AG04450 (cell line): ENCODE data around the gene TRAPPC2B. TPM values are rescaled to one million over a fixed set of nuclear protein-coding genes. Genes with fewer than 3 reads are reported as not detected.

Source experiments
- CTCF ChIA-PET: fragments of 300-600, 350-600 bp; formaldehyde crosslinking; extraction: SDS; loops from one replicate; lab custom pipeline; 2022; ENCODE audit warnings: antibody characterized with exemption, inconsistent platforms; lab: Charles Lee
- POLR2A ChIA-PET: fragments of 350-600 bp; formaldehyde crosslinking; extraction: SDS; loops from one replicate; lab custom pipeline; 2021; ENCODE audit warnings: antibody characterized with exemption, inconsistent platforms; lab: Yijun Ruan, JAX
- DNase-seq: peaks from one replicate; pipeline ENCODE4 v3.0.0-alpha.2; 2011; ENCODE audit warnings: low read depth, low spot score
- H3K27ac ChIP-seq: one replicate; pipeline ENCODE4 v1.5.1; 2012; ENCODE audit warnings: low read depth, low read length, control low read depth
- H3K27me3 ChIP-seq: one replicate; pipeline ENCODE4 v1.6.0; 2012; ENCODE audit warnings: low read length; ENCODE audit not compliant: control insufficient read depth, insufficient read depth
- H3K4me3 ChIP-seq: 2 replicates; pipeline ENCODE4 v1.5.1; 2011; ENCODE audit warnings: mild to moderate bottlenecking, low read depth, low read length, control low read depth
- H3K9me3 ChIP-seq: 2 replicates; pipeline ENCODE4 v1.5.1; 2012; ENCODE audit warnings: low read length; ENCODE audit not compliant: control insufficient read depth, insufficient read depth
- polyA plus RNA-seq: library from polyadenylated mRNA; depleted of rRNA; stranded (reverse); fragments of >200 nt; gene quantifications from 2 replicates; pipeline ENCODE4 v1.2.3, GENCODE V29; 2011; rRNA removed
- TF ChIP-seq, protein P1 (sequence below): IDR thresholded peaks from 2 replicates; pipeline ENCODE4 v1.5.1; 2011; ENCODE audit warnings: low read depth, low read length, control low read depth, inconsistent platforms

TRAPPC2B gene
- polyA plus RNA-seq, 1 experiment, result 19.6 TPM

DNA sequence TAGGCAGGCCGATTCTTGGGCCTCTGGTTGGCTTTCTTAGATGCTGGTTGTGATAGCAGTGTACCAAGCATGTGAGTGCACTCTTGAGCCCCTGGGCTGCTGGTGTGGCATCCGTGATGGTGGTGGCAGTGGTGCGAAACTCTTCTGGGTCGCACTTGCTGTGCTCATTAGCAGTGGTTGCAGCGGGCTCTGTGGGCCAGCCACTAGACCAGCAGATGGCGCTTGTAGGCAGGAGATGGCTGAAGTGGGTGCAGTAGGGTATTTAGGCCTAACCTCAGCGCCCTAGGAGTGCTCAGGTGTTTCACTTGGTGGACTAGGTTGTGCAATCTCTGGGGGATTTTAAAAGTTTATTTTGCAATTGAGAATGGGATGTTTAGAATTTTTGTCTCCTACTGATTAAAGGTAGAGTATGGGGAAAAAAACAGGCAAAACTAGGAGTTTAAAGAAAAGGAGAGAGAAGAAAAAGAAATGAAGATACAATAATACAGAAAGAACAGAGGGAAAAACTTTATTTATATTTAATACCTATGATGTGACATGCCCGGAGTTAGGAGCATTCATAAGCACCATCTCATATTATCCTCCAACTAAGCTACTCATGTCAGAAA lies 43.3 kb downstream of the TRAPPC2B start:
- H3K27ac ChIP-seq, result no peak overlapping the region
- no peaks in the 10 kb centered on the region for H3K27me3 ChIP-seq
- TF ChIP-seq, protein P1, sequence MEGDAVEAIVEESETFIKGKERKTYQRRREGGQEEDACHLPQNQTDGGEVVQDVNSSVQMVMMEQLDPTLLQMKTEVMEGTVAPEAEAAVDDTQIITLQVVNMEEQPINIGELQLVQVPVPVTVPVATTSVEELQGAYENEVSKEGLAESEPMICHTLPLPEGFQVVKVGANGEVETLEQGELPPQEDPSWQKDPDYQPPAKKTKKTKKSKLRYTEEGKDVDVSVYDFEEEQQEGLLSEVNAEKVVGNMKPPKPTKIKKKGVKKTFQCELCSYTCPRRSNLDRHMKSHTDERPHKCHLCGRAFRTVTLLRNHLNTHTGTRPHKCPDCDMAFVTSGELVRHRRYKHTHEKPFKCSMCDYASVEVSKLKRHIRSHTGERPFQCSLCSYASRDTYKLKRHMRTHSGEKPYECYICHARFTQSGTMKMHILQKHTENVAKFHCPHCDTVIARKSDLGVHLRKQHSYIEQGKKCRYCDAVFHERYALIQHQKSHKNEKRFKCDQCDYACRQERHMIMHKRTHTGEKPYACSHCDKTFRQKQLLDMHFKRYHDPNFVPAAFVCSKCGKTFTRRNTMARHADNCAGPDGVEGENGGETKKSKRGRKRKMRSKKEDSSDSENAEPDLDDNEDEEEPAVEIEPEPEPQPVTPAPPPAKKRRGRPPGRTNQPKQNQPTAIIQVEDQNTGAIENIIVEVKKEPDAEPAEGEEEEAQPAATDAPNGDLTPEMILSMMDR, result peak; percentile 86
- H3K4me3 ChIP-seq, result no peak overlapping the region
- peak; percentile 15 for DNase-seq
- CTCF ChIA-PET, result interaction anchor here (0.8 to 2.0 kb wide), 10 partner anchors 13 to 749 kb away, joined by 3 to 10 read pairs (median 4); partner anchors contain the start of genes ZNF134 and ZNF548
- POLR2A ChIA-PET, result no interaction called here
- peaks cover 14% of the 10 kb centered on the region for H3K9me3 ChIP-seq

DNA sequence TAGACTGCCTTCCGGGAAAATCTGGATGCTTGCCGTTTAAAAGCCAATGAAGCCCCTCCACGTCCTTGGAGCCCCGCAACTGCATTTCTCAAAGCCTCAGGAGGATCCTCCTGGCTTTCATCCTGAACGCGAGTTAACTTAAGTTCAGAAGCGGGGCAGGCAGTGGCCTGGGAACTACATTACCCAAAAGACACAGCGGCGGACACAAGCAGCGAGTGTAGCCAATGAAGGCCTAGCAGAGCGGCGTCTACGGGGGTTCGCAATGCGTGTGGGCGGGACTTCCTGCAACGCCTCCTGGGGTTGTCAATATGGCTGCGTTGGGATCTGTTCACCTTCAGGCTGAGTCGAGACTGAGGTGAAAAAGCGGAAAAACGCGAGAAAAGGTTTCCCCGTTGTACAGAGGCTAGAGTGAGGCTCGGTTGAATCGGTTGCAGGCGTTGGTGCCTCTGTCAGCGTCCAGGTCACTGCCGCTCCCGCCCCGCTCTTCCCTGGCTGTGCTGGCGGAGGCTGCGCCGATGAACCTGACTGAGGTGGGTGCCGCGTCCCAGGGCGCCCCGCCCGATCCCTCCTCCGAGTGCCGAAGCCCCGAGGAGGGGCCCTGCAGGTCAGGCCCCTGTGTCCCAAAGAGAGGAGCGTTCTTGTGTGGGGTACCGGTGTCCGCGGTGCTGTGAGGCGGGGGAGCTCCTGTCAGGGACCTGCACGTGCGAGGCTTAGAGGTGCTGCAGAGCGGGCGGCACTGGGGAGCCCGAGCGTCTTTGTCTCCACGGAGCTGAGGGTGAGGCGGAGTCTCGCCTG lies 47.7 kb downstream of the TRAPPC2B start, which contains the start of gene ZNF17:
Gene ZNF17 (plus strand): TSS at position 285 of the 795 bp plus-strand sequence. CDS start 2,455 bp downstream, outside the sequence.
- CTCF ChIA-PET, result no interaction called here
- Histone ChIP-seq H3K27me3 (no peaks in the 10 kb centered on the region), H3K9me3 (peaks cover 5% of the 10 kb centered on the region; the same call in 1 of the 2 replicates), H3K27ac (no peak within 1 kb of the TSS), H3K4me3 (peak within 1 kb of the TSS; percentile 99)
- TF ChIP-seq, protein P1, result no peak
- peak; percentile 83 for DNase-seq
- POLR2A ChIA-PET, result no interaction called here

Other genes starting within 250 kb of the TRAPPC2B start
- not detected in 2 replicates for gene USP29, start 243.6 kb upstream of the TRAPPC2B start, polyA plus RNA-seq
- not detected in 2 replicates for gene ZIM3, start 218.3 kb upstream of the TRAPPC2B start, polyA plus RNA-seq
- not detected in 2 replicates for gene DUXA, start 196.1 kb upstream of the TRAPPC2B start, polyA plus RNA-seq
- 7.1 and 7.8 TPM in 2 replicates for gene ZNF264, start 172.1 kb upstream of the TRAPPC2B start, polyA plus RNA-seq
- 0.17 and 0.19 TPM in 2 replicates for gene AURKC, start 132.5 kb upstream of the TRAPPC2B start, polyA plus RNA-seq
- 6.1 and 6.3 TPM in 2 replicates for gene ZNF805, start 122.9 kb upstream of the TRAPPC2B start, polyA plus RNA-seq
- 11.2 and 13.0 TPM in 2 replicates for gene ZNF460, start 83.1 kb upstream of the TRAPPC2B start, polyA plus RNA-seq
- 2.6 and 2.7 TPM in 2 replicates for gene ZNF543, start 43.1 kb upstream of the TRAPPC2B start, polyA plus RNA-seq
- gene ZNF304, start 12.3 kb upstream of the TRAPPC2B start, polyA plus RNA-seq, result 7.1 and 7.8 TPM in 2 replicates
- 3.3 and 3.7 TPM in 2 replicates for gene ZNF547, start within 50 bp of the TRAPPC2B start, polyA plus RNA-seq
- gene ZNF548, start 26.3 kb downstream of the TRAPPC2B start, polyA plus RNA-seq, result 12.7 and 14.2 TPM in 2 replicates
- gene ZNF17, start 47.6 kb downstream of the TRAPPC2B start, polyA plus RNA-seq, result 5.7 and 6.4 TPM in 2 replicates
- 7.4 and 9.7 TPM in 2 replicates for gene ZNF749, start 71.8 kb downstream of the TRAPPC2B start, polyA plus RNA-seq
- gene VN1R1, start 93.6 kb downstream of the TRAPPC2B start, polyA plus RNA-seq, result 0.11 and 0.21 TPM in 2 replicates
- gene ZNF772, start 114.0 kb downstream of the TRAPPC2B start, polyA plus RNA-seq, result 6.6 and 6.8 TPM in 2 replicates
- gene ZNF419, start 124.2 kb downstream of the TRAPPC2B start, polyA plus RNA-seq, result 8.7 and 11.1 TPM in 2 replicates
- 9.2 and 11.0 TPM in 2 replicates for gene ZNF773, start 136.4 kb downstream of the TRAPPC2B start, polyA plus RNA-seq
- gene ZNF549, start 163.8 kb downstream of the TRAPPC2B start, polyA plus RNA-seq, result 5.0 and 5.8 TPM in 2 replicates
- 6.8 and 8.2 TPM in 2 replicates for gene ZNF550, start 196.3 kb downstream of the TRAPPC2B start, polyA plus RNA-seq
- gene ZNF416, start 215.4 kb downstream of the TRAPPC2B start, polyA plus RNA-seq, result 4.4 and 4.8 TPM in 2 replicates
- gene ZIK1, start 220.6 kb downstream of the TRAPPC2B start, polyA plus RNA-seq, result 4.3 and 4.5 TPM in 2 replicates
- gene ZNF530, start 236.3 kb downstream of the TRAPPC2B start, polyA plus RNA-seq, result 1.3 and 1.5 TPM in 2 replicates